H1 (cell line): ENCODE measurements around the gene PFDN1. TPM values are rescaled to one million over a fixed set of nuclear protein-coding genes. Genes with fewer than 3 reads are reported as not detected.

Experiments
- CTCF ChIA-PET: fragments of 300-600 bp; sonication (Branson Sonifier 250); formaldehyde crosslinking; loops from one replicate; lab custom pipeline; 2021; ENCODE audit not compliant: partially characterized antibody; lab: Charles Lee
- POLR2A ChIA-PET: fragments of 300-600 bp; sonication (Branson Sonifier 250); formaldehyde crosslinking; loops from one replicate; lab custom pipeline; 2021; ENCODE audit warnings: inconsistent platforms; ENCODE audit not compliant: partially characterized antibody; lab: Charles Lee
- DNase-seq, 2 experiments: peaks; one replicate each; pipeline versions ENCODE4 v3.0.0 to v3.0.0-alpha.2; 2010 to 2022; ENCODE audit warnings: low spot score in 2 of 2, low read depth in 1 of 2, mixed read lengths in 1 of 2
- FAIRE-seq: peaks from 2 replicates; lab custom pipeline; 2011; peaks lifted over from hg19 to GRCh38; lab: Jason Lieb, UNC
- H2AFZ ChIP-seq: 2 replicates; pipeline ENCODE4 v1.8.1; 2012; ENCODE audit warnings: low read length, inconsistent platforms
- H2AK5ac ChIP-seq: 2 replicates; pipeline ENCODE4 v1.6.1; 2013; ENCODE audit warnings: low read depth, low read length
- H2BK120ac ChIP-seq: replicated peaks from 2 replicates; pipeline ENCODE3; 2013; ENCODE audit warnings: low read depth, low read length, inconsistent platforms
- H2BK12ac ChIP-seq: 2 replicates; pipeline ENCODE4 v1.6.1; 2013; ENCODE audit warnings: low read depth, low read length
- H2BK15ac ChIP-seq: 2 replicates; pipeline ENCODE4 v1.6.1; 2013; ENCODE audit warnings: low read length
- H2BK20ac ChIP-seq: 2 replicates; pipeline ENCODE4 v1.6.1; 2013; ENCODE audit warnings: low read length
- H2BK5ac ChIP-seq: 2 replicates; pipeline ENCODE4 v1.6.1; 2013; ENCODE audit warnings: low read depth, low read length
- H3K14ac ChIP-seq: 2 replicates; pipeline ENCODE4 v1.6.1; 2013; ENCODE audit warnings: inconsistent platforms; ENCODE audit not compliant: insufficient read length
- H3K18ac ChIP-seq: 2 replicates; pipeline ENCODE4 v1.6.1; 2013; ENCODE audit warnings: low read length; ENCODE audit errors: extremely low read depth
- H3K23ac ChIP-seq: 2 replicates; pipeline ENCODE4 v1.6.1; 2013; ENCODE audit warnings: inconsistent platforms; ENCODE audit not compliant: insufficient read length
- H3K23me2 ChIP-seq: 2 replicates; pipeline ENCODE4 v1.6.1; 2013; ENCODE audit warnings: low read depth, low read length
- H3K27ac ChIP-seq: 2 replicates; pipeline ENCODE4 v1.6.1; 2011; ENCODE audit warnings: low read depth, low read length, inconsistent platforms
- H3K27me3 ChIP-seq, 4 experiments: replicated peaks in 1 of 4; 1 replicate in 1 of 4; 2 replicates in 3 of 4; pipeline versions ENCODE4 v1.6.1 to v1.8.1; 2011 to 2013; ENCODE audit warnings: low read length in 3 of 4, mild to moderate bottlenecking in 3 of 4, inconsistent platforms in 2 of 4, mixed read lengths in 2 of 4, moderate library complexity in 1 of 4; ENCODE audit not compliant: control insufficient read depth in 3 of 4, insufficient read depth in 3 of 4; ENCODE audit errors: extremely low read depth in 1 of 4
- H3K36me3 ChIP-seq, 4 experiments: 2 replicates each; pipeline versions ENCODE4 v1.6.1 to v1.8.1; 2011 to 2013; ENCODE audit warnings: mild to moderate bottlenecking in 4 of 4, low read length in 3 of 4, moderate library complexity in 2 of 4, control low read depth in 1 of 4, inconsistent platforms in 1 of 4; ENCODE audit not compliant: insufficient read depth in 4 of 4, control insufficient read depth in 2 of 4
- H3K4ac ChIP-seq: replicated peaks from 2 replicates; pipeline ENCODE3; 2013; ENCODE audit warnings: low read length, low read depth, mixed read lengths, inconsistent platforms; ENCODE audit not compliant: insufficient read length
- H3K4me1 ChIP-seq, 4 experiments: replicated peaks in 1 of 4; 1 replicate in 1 of 4; 2 replicates in 3 of 4; pipeline versions ENCODE4 v1.6.1 to v1.8.1; 2011 to 2013; ENCODE audit warnings: low read length in 3 of 4, inconsistent platforms in 2 of 4, mixed read lengths in 1 of 4; ENCODE audit not compliant: insufficient read depth in 4 of 4, control insufficient read depth in 3 of 4
- H3K4me2 ChIP-seq, 2 experiments: 2 replicates each; pipeline versions ENCODE4 v1.6.1 to v1.8.1; 2011 to 2013; ENCODE audit warnings: low read depth in 2 of 2, low read length in 2 of 2, control low read depth in 1 of 2, inconsistent platforms in 1 of 2, mild to moderate bottlenecking in 1 of 2; ENCODE audit not compliant: insufficient read depth in 1 of 2
- H3K4me3 ChIP-seq, 4 experiments: fragments of 200-600, 300-600 bp in 1 of 4; sonication (generic), shearing (Covaris generic), sonication (Bioruptor Twin) in 1 of 4; 2 replicates each; pipeline versions ENCODE4 v1.5.1 to v1.8.1; 2011 to 2016; ENCODE audit warnings: low read length in 4 of 4, low read depth in 3 of 4, control low read depth in 2 of 4, inconsistent platforms in 2 of 4, mild to moderate bottlenecking in 2 of 4, mixed read lengths in 1 of 4, moderate library complexity in 1 of 4; ENCODE audit not compliant: insufficient read depth in 2 of 4; ENCODE audit errors: extremely low read depth in 1 of 4
- H3K56ac ChIP-seq: replicated peaks from 2 replicates; pipeline ENCODE3; 2013; ENCODE audit warnings: low read depth, mild to moderate bottlenecking, mixed read lengths, low read length, inconsistent platforms; ENCODE audit not compliant: insufficient read length
- H3K79me1 ChIP-seq: 2 replicates; pipeline ENCODE4 v1.6.1; 2013; ENCODE audit warnings: low read depth, low read length, control low read depth
- H3K79me2 ChIP-seq, 2 experiments: 2 replicates each; pipeline versions ENCODE4 v1.6.1 to v1.8.1; 2012 to 2013; ENCODE audit warnings: low read length in 2 of 2, mild to moderate bottlenecking in 2 of 2, inconsistent platforms in 1 of 2; ENCODE audit not compliant: insufficient read depth in 2 of 2, control insufficient read depth in 1 of 2
- H3K9ac ChIP-seq, 4 experiments: replicated peaks in 1 of 4; 1 replicate in 1 of 4; 2 replicates in 3 of 4; pipeline versions ENCODE4 v1.6.1 to v1.8.1; 2011 to 2013; ENCODE audit warnings: low read depth in 3 of 4, low read length in 3 of 4, control low read depth in 2 of 4, mild to moderate bottlenecking in 2 of 4, moderate library complexity in 2 of 4, inconsistent platforms in 1 of 4; ENCODE audit errors: extremely low read depth in 1 of 4
- H3K9me3 ChIP-seq, 2 experiments: 2 replicates each; pipeline versions ENCODE4 v1.6.1 to v1.8.1; 2012 to 2013; ENCODE audit warnings: mild to moderate bottlenecking in 2 of 2, moderate library complexity in 2 of 2, control low read depth in 1 of 2, inconsistent platforms in 1 of 2, low read depth in 1 of 2, low read length in 1 of 2, mixed read lengths in 1 of 2; ENCODE audit not compliant: insufficient read depth in 2 of 2
- H4K20me1 ChIP-seq, 2 experiments: replicated peaks in 1 of 2; 2 replicates each; pipeline versions ENCODE3 to v1.8.1; 2011 to 2013; ENCODE audit warnings: inconsistent platforms in 2 of 2, low read length in 2 of 2, mild to moderate bottlenecking in 1 of 2; ENCODE audit not compliant: insufficient read depth in 2 of 2, control insufficient read depth in 1 of 2
- H4K5ac ChIP-seq: 2 replicates; pipeline ENCODE4 v1.6.1; 2013; ENCODE audit warnings: low read length, low read depth, mixed read lengths, inconsistent platforms; ENCODE audit not compliant: insufficient read length
- H4K8ac ChIP-seq: 2 replicates; pipeline ENCODE4 v1.8.0; 2013; ENCODE audit warnings: mild to moderate bottlenecking, moderate library complexity, low read length, inconsistent platforms; ENCODE audit not compliant: insufficient read depth; ENCODE audit errors: extremely low read depth
- H4K91ac ChIP-seq: replicated peaks from 2 replicates; pipeline ENCODE3; 2013; ENCODE audit warnings: low read length, mixed read lengths, inconsistent platforms; ENCODE audit not compliant: insufficient read length
- CTBP2 ChIP-seq: IDR thresholded peaks from 2 replicates; pipeline ENCODE4 v1.7.0; 2011; ENCODE audit warnings: borderline replicate concordance, mild to moderate bottlenecking, moderate library complexity, mixed read lengths, low read length; ENCODE audit not compliant: insufficient read depth, insufficient read length
- KDM5A ChIP-seq: fragments of 200-600 bp; IDR thresholded peaks from 2 replicates; pipeline ENCODE4 v1.7.1; 2012; ENCODE audit warnings: mild to moderate bottlenecking, low read length, inconsistent platforms, mixed read lengths
- NRF1 ChIP-seq: IDR thresholded peaks from 2 replicates; pipeline ENCODE4 v1.6.1; 2011; ENCODE audit warnings: mild to moderate bottlenecking, low read depth, low read length, improper control_type of control experiment
- POLR2A ChIP-seq, 2 experiments: IDR thresholded peaks; 1 replicate in 1 of 2; 2 replicates in 1 of 2; pipeline ENCODE4 v1.6.1; 2011; ENCODE audit warnings: low read depth in 2 of 2, low read length in 2 of 2, mild to moderate bottlenecking in 2 of 2; ENCODE audit errors: control extremely low read depth in 1 of 2
- RNF2 ChIP-seq: fragments of 200-900, 300-1000 bp; sonication (generic); IDR thresholded peaks from 2 replicates; pipeline ENCODE4 v1.7.1; 2016; ENCODE audit warnings: borderline replicate concordance, low read depth, mild to moderate bottlenecking, antibody characterized with exemption, low read length; ENCODE audit not compliant: poor library complexity, severe bottlenecking; ENCODE audit errors: missing control alignments
- SIN3A ChIP-seq, 2 experiments: IDR thresholded peaks in 1 of 2; conservative IDR thresholded peaks in 1 of 2; 2 replicates each; pipeline ENCODE4 v1.6.1; 2011 to 2012; ENCODE audit warnings: low read length in 2 of 2, improper control_type of control experiment in 1 of 2, low read depth in 1 of 2, mild to moderate bottlenecking in 1 of 2
- SP1 ChIP-seq: IDR thresholded peaks from 2 replicates; pipeline ENCODE4 v1.6.1; 2011; ENCODE audit warnings: low read depth, low read length
- SRF ChIP-seq: IDR thresholded peaks from 2 replicates; pipeline ENCODE4 v1.6.1; 2011; ENCODE audit warnings: mild to moderate bottlenecking, low read depth, low read length, moderate library complexity
- SUZ12 ChIP-seq: fragments of 200-600 bp; sonication (generic); IDR thresholded peaks from 2 replicates; pipeline ENCODE4 v1.6.1; 2012; ENCODE audit warnings: mild to moderate bottlenecking, inconsistent platforms, low read length, moderate library complexity, mixed read lengths
- WGBS, 2 experiments: shearing (Covaris generic) in 1 of 2; methylation state at CpG; one replicate each; pipeline versions ENCODE4 v1.1.6 to v1.1.7; 2013 to 2015; ENCODE audit warnings: low lambda C conversion rate in 2 of 2, mixed read lengths in 2 of 2, inconsistent platforms in 1 of 2, low coverage in 1 of 2, missing lambda C conversion rate in 1 of 2; ENCODE audit not compliant: insufficient replicate concordance in 2 of 2, insufficient coverage in 1 of 2, insufficient read length in 1 of 2; ENCODE audit errors: extremely low coverage in 1 of 2, missing lambda C conversion rate in 1 of 2; 5-methylcytosine and 5-hydroxymethylcytosine counted together
- polyA plus RNA-seq, 7 experiments: library from polyadenylated mRNA; depleted of rRNA in 3 of 7; stranded (reverse) in 5 of 7; unstranded in 2 of 7; fragments of >200 nt in 5 of 7; fragments of 200-250 nt in 2 of 7; gene quantifications; 1 replicate in 5 of 7; 2 replicates in 1 of 7; 4 replicates in 1 of 7; pipeline versions ENCODE4 v1.2.1 to v1.2.3, GENCODE V29; 2011 to 2013; ENCODE audit warnings: missing spikeins in 2 of 7, mixed read lengths in 2 of 7
- total RNA-seq: library from RNA; stranded (reverse); fragmentation: NEBNext Ultra II Directional; extraction: Animal tissue kit (Norgen Biotek cat#: 25700); gene quantifications from 2 replicates; pipeline ENCODE4 v1.2.1, GENCODE V29; 2021

PFDN1 gene
- total and polyA plus RNA-seq, 2 of the 8 experiments (the other 6 are each of a cell fraction or from before 2014, with no cell fraction given) = 53.0 to 89.6 TPM

- POLR2A ChIA-PET = interaction anchor here (1.1 kb wide), 1 partner anchor 119 kb away, joined by 3 read pairs; no protein-coding TSS in a partner anchor
- Histone ChIP-seq H4K91ac (no peak overlapping the region), H3K4ac (no peak overlapping the region), H2BK5ac (no peak overlapping the region), H3K79me1 (no peaks in the 10 kb centered on the region), H3K56ac (no peak overlapping the region), H4K20me1 (peaks cover 1 to 3% of the 10 kb centered on the region in 2 experiments), H2AK5ac (no peak overlapping the region), H3K79me2 (no peaks in the 10 kb centered on the region), H3K27ac (no peak overlapping the region), H3K4me1 (peaks cover 0 to under 1% (median under 1%) of the 10 kb centered on the region in 4 experiments; a peak in 3 of 7 replicates), H2BK120ac (no peak overlapping the region), H3K4me3 (no peak overlapping the region), H2BK20ac (no peak overlapping the region), H3K36me3 (no peaks in the 10 kb centered on the region), H2BK15ac (no peak overlapping the region), H3K27me3 (no peaks in the 10 kb centered on the region), H3K23me2 (no peaks in the 10 kb centered on the region), H4K5ac (no peak overlapping the region), H3K23ac (no peak overlapping the region), H3K18ac (no peak overlapping the region), H4K8ac (no peak overlapping the region), H3K14ac (no peak overlapping the region), H2BK12ac (no peak overlapping the region), H3K9me3 (no peaks in the 10 kb centered on the region), H2AFZ (no peak overlapping the region), H3K9ac (no peak overlapping the region), H3K4me2 (no peak overlapping the region)
- FAIRE-seq (no peak), DNase-seq (no peak)
- no peak for TF ChIP-seq RNF2
- TF ChIP-seq NRF1 = no peak
- no peak for TF ChIP-seq KDM5A
- TF ChIP-seq SIN3A (conservative IDR thresholded peaks at IDR 0.05 in 1 of 2, IDR thresholded peaks at IDR 0.05 in 1 of 2; ENCODE audit: low read depth in 1 of 2, low read length in 2 of 2) = no peak
- no peak for TF ChIP-seq SRF
- TF ChIP-seq SUZ12 = no peak
- TF ChIP-seq POLR2A (IDR thresholded peaks at IDR 0.05; ENCODE audit: control extremely low read depth in 1 of 2, low read depth in 2 of 2, low read length in 2 of 2) = no peak
- no peak for TF ChIP-seq CTBP2
- TF ChIP-seq SP1 = no peak
- CTCF ChIA-PET = interaction anchor here (0.6 to 9.7 kb wide), 12 partner anchors 7 to 917 kb away, joined by 3 to 99 read pairs (median 3); partner anchors contain the start of genes HBEGF and SLC4A9
- WGBS, 2 experiments = 92% methylated on average over 11 of the region's 11 CpGs; no CpG with 5 or more reads in 1 of the 2 experiments
Measured at GRCh38 chr5:140235791-140236551, 66.9 kb downstream of the PFDN1 start.
